ENCODE measurements around the gene FCHO1. TPM values are rescaled to one million over a fixed set of nuclear protein-coding genes. Genes with fewer than 3 reads are reported as not detected.

FCHO1 gene
- total and polyA plus RNA-seq, 10 of the 15 experiments (the other 5 are each of a cell fraction or from before 2014, with no cell fraction given): 0.14 to 45.8 (median 15.8) TPM

DNA sequence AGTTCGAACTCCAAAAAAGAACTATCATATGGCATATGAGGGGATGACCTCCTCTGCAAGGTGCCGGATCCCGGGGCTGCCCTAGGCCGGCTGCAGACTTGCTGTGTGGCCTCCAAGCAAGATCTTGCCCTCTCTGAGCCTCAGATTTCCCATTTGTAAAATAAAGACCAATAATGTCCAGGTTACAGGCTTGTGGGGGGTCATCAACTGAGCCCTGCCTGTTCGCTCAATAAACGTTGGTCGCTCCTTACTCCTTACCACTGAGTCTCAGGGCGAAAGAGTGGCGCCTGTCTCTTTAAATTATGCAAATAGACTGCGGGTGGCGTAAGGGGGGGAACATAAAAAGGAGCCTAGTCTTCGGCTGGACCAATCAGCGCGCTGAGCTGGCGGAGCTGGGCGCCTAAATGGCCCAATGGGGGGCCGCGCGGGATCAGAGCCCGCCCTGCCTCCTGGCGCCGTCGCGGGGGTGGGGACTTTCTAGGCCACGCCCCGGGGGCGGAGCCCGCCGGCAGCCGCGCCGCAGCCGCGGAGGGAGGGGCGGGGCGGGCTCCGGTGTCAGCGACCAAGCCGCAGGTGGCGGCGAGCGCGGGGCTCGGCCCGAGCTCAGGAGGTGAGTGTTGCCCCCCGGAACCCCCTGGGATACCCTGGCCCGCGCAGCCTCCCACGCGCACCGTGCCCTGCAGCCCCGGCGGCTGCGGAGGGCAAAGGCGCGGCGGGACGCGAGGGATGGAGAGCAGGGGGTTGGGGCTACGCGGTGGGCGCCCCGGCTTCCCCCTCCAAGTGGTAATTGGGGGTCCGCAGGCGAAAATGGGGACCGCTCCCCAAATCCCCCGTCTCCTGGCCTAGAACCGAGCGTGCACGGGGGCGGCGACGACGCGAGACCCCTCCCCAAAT is 3.8 kb upstream of the FCHO1 start:
- Histone ChIP-seq H3K27me3 (replicated peaks in 1 of 2; ENCODE audit: control insufficient read depth in 2 of 2, insufficient read depth in 2 of 2, low read length in 1 of 2) (no peaks in the 10 kb centered on the region), H3K4me1 (ENCODE audit: control insufficient read depth, insufficient read depth, low read length) (peaks cover 23% of the 10 kb centered on the region), H3K27ac (ENCODE audit: control insufficient read depth, insufficient read depth) (peak overlapping the region; percentile 55), H3K36me3 (ENCODE audit: control insufficient read depth in 2 of 2, insufficient read depth in 2 of 2, low read length in 1 of 2) (no peaks in the 10 kb centered on the region), H3K9ac (ENCODE audit: control insufficient read depth, insufficient read depth, low read length) (peak overlapping the region; percentile 64), H4K20me1 (ENCODE audit: control insufficient read depth, insufficient read depth) (no peaks in the 10 kb centered on the region), H3K9me3 (replicated peaks; ENCODE audit: control insufficient read depth, insufficient read depth, low read length) (no peaks in the 10 kb centered on the region), H3K79me2 (ENCODE audit: control insufficient read depth, insufficient read depth, low read length) (peaks cover 34% of the 10 kb centered on the region), H2AFZ (ENCODE audit: control insufficient read depth, low read depth, low read length) (peak overlapping the region; percentile 89), H3K4me3 (peak overlapping the region; percentile 77), H3K4me2 (ENCODE audit: control insufficient read depth, insufficient read depth) (peak overlapping the region; percentile 98)
- POLR2A ChIA-PET: interaction anchor here (0.6 to 1.7 kb wide), 7 partner anchors 8 to 106 kb away, joined by 3 to 6 read pairs (median 4); partner anchors contain the start of gene MAP1S
- SMC1A ChIA-PET (ENCODE audit: uncharacterized antibody, unreplicated experiment): interaction anchor here (0.6 to 1.7 kb wide), 5 partner anchors 8 to 28 kb away, joined by 3 to 7 read pairs (median 4); partner anchors contain the start of gene MAP1S
- BruUV-seq (replicated peaks): no TSS peak
- FAIRE-seq: peak; percentile 78
- peak; percentile 87 for ATAC-seq
- RAD21 ChIA-PET (ENCODE audit: unreplicated experiment): interaction anchor here (0.7 to 1.6 kb wide), 5 partner anchors 8 to 112 kb away, joined by 3 to 7 read pairs (median 3); partner anchors contain the start of gene RPL18A
- peak; percentile 68 for DNase-seq (ENCODE audit: low read depth, low spot score)
- CTCF ChIA-PET: interaction anchor here (0.8 to 1.5 kb wide), 3 partner anchors 9 to 44 kb away, joined by 3 to 4 read pairs (median 3); partner anchors contain the start of gene MAP1S
- intact Hi-C loops (cut with micrococcal nuclease; ENCODE audit: unreplicated experiment) (no loop called here), in situ Hi-C loops (cut with MboI) (no loop called here)
- 4% methylated on average over 73 of the region's 75 CpGs for WGBS (ENCODE audit: insufficient coverage, insufficient replicate concordance, low lambda C conversion rate, missing lambda C conversion rate)
- TF ChIP-seq MYB (IDR thresholded peaks at IDR 0.05; ENCODE audit: borderline replicate concordance, low read depth, low read length) (no peak), RUNX3 (IDR thresholded peaks at IDR 0.05; ENCODE audit: low read length) (no peak), BMI1 (IDR thresholded peaks at IDR 0.05; ENCODE audit: borderline replicate concordance) (no peak), SREBF1 (IDR thresholded peaks at IDR 0.05; ENCODE audit: low read length) (no peak), POU2F2 (IDR thresholded peaks at IDR 0.05; ENCODE audit: borderline replicate concordance, low read depth, low read length) (peak; percentile 100), MXI1 (IDR thresholded peaks at IDR 0.05; ENCODE audit: low read depth, low read length) (no peak), RAD21 (IDR thresholded peaks at IDR 0.05; ENCODE audit: insufficient read depth, low read depth, low read length) (no peak), CBX3 (IDR thresholded peaks at IDR 0.05; ENCODE audit: borderline replicate concordance, low read depth) (no peak), NBN (IDR thresholded peaks at IDR 0.05) (no peak), TARDBP (IDR thresholded peaks at IDR 0.05; ENCODE audit: borderline replicate concordance) (no peak), JUNB (IDR thresholded peaks at IDR 0.05) (no peak), ASH2L (IDR thresholded peaks at IDR 0.05; ENCODE audit: borderline replicate concordance, low read depth) (no peak), SREBF2 (IDR thresholded peaks at IDR 0.05; ENCODE audit: low read length) (no peak), CBX5 (IDR thresholded peaks at IDR 0.05; ENCODE audit: low read depth) (no peak), KDM1A (IDR thresholded peaks at IDR 0.05; ENCODE audit: borderline replicate concordance) (peak; percentile 97), CREM (IDR thresholded peaks at IDR 0.05; ENCODE audit: low read depth) (0 out of 2 replicates have a peak, but pooled peaks have one; percentile 28), MEF2A (IDR thresholded peaks at IDR 0.05; ENCODE audit: insufficient read depth, low read depth, low read length) (no peak), NRF1 (conservative IDR thresholded peaks at IDR 0.05; ENCODE audit: low read depth, low read length) (no peak), IKZF1 (conservative IDR thresholded peaks at IDR 0.05) (peak; percentile 44), ZZZ3 (IDR thresholded peaks at IDR 0.05; ENCODE audit: control insufficient read depth, insufficient read length, low read depth) (no peak), HDGF (IDR thresholded peaks at IDR 0.05) (no peak)
- TF ChIP-seq, protein P1, sequence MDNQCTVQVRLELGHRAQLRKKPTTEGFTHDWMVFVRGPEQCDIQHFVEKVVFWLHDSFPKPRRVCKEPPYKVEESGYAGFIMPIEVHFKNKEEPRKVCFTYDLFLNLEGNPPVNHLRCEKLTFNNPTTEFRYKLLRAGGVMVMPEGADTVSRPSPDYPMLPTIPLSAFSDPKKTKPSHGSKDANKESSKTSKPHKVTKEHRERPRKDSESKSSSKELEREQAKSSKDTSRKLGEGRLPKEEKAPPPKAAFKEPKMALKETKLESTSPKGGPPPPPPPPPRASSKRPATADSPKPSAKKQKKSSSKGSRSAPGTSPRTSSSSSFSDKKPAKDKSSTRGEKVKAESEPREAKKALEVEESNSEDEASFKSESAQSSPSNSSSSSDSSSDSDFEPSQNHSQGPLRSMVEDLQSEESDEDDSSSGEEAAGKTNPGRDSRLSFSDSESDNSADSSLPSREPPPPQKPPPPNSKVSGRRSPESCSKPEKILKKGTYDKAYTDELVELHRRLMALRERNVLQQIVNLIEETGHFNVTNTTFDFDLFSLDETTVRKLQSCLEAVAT (IDR thresholded peaks at IDR 0.05): no peak
- TF ChIP-seq, protein P2, sequence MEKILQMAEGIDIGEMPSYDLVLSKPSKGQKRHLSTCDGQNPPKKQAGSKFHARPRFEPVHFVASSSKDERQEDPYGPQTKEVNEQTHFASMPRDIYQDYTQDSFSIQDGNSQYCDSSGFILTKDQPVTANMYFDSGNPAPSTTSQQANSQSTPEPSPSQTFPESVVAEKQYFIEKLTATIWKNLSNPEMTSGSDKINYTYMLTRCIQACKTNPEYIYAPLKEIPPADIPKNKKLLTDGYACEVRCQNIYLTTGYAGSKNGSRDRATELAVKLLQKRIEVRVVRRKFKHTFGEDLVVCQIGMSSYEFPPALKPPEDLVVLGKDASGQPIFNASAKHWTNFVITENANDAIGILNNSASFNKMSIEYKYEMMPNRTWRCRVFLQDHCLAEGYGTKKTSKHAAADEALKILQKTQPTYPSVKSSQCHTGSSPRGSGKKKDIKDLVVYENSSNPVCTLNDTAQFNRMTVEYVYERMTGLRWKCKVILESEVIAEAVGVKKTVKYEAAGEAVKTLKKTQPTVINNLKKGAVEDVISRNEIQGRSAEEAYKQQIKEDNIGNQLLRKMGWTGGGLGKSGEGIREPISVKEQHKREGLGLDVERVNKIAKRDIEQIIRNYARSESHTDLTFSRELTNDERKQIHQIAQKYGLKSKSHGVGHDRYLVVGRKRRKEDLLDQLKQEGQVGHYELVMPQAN (conservative IDR thresholded peaks at IDR 0.05): peak; percentile 38; the same call in 1 of the 2 replicates

All from GM12878 (cell line).